ENCODE measurements around the gene RRP1B. TPM values are rescaled to one million over a fixed set of nuclear protein-coding genes. Genes with fewer than 3 reads are reported as not detected.

RRP1B gene
- total and polyA plus RNA-seq, 2 of the 13 experiments (the other 11 are each of a cell fraction or from before 2014, with no cell fraction given), result 16.3 to 46.2 TPM

- TF ChIP-seq SP1 (IDR thresholded peaks at IDR 0.05) (no peak), SP1 (CRISPR knock-in tag; IDR thresholded peaks at IDR 0.05) (peak; percentile 71), ZNF230 (CRISPR knock-in tag; IDR thresholded peaks at IDR 0.05) (no peak; the same call in 1 of the 2 replicates), ARNT (IDR thresholded peaks at IDR 0.05) (no peak), ZNF496 (CRISPR knock-in tag; IDR thresholded peaks at IDR 0.05; ENCODE audit: insufficient replicate concordance) (no peak), ZNF546 (CRISPR knock-in tag; conservative IDR thresholded peaks at IDR 0.05) (peak; percentile 93; the same call in 1 of the 2 replicates), ZNF296 (CRISPR knock-in tag; conservative IDR thresholded peaks at IDR 0.05) (no peak; the same call in 1 of the 2 replicates), NR0B2 (CRISPR knock-in tag; IDR thresholded peaks at IDR 0.05) (peak; percentile 99), SP140L (CRISPR knock-in tag; IDR thresholded peaks at IDR 0.05; ENCODE audit: borderline replicate concordance) (no peak), MTF1 (CRISPR knock-in tag; IDR thresholded peaks at IDR 0.05) (peak; percentile 91), RELA (CRISPR knock-in tag; IDR thresholded peaks at IDR 0.05) (0 out of 2 replicates have a peak, but pooled peaks have one; percentile 59), ZNF282 (IDR thresholded peaks at IDR 0.05; ENCODE audit: partially characterized antibody) (no peak), DMAP1 (CRISPR knock-in tag; IDR thresholded peaks at IDR 0.05) (peak; percentile 96), ZFP36L1 (CRISPR knock-in tag; IDR thresholded peaks at IDR 0.05) (peak; percentile 95), ZNF576 (CRISPR knock-in tag; IDR thresholded peaks at IDR 0.05) (no peak), ZNF160 (CRISPR knock-in tag; IDR thresholded peaks at IDR 0.05) (peak; percentile 93; the same call in 1 of the 2 replicates), KAT7 (CRISPR knock-in tag; IDR thresholded peaks at IDR 0.05; ENCODE audit: borderline replicate concordance) (no peak), ZZZ3 (CRISPR knock-in tag; IDR thresholded peaks at IDR 0.05; ENCODE audit: borderline replicate concordance) (peak; percentile 45; the same call in 1 of the 2 replicates), SYNCRIP (IDR thresholded peaks at IDR 0.05; ENCODE audit: insufficient read depth, low read depth, low read length) (no peak), SIN3A (IDR thresholded peaks at IDR 0.05; ENCODE audit: borderline replicate concordance, low read depth, low read length) (peak; percentile 87; the same call in 1 of the 2 replicates), CHD2 (IDR thresholded peaks at IDR 0.05; ENCODE audit: low read depth, low read length) (0 out of 2 replicates have a peak, but pooled peaks have one; percentile 27), MAFF (IDR thresholded peaks at IDR 0.05; ENCODE audit: low read depth, low read length) (no peak), KDM3A (CRISPR knock-in tag; IDR thresholded peaks at IDR 0.05; ENCODE audit: low read depth) (no peak), MAFG (CRISPR knock-in tag; IDR thresholded peaks at IDR 0.05) (no peak), MED13 (CRISPR knock-in tag; IDR thresholded peaks at IDR 0.05) (peak; percentile 88), PAXIP1 (CRISPR knock-in tag; conservative IDR thresholded peaks at IDR 0.05) (no peak; the same call in 1 of the 2 replicates), SPEN (CRISPR knock-in tag; IDR thresholded peaks at IDR 0.05; ENCODE audit: low read depth) (peak; percentile 99), NFATC3 (CRISPR knock-in tag; IDR thresholded peaks at IDR 0.05) (0 out of 2 replicates have a peak, but pooled peaks have one; percentile 75), RBFOX2 (IDR thresholded peaks at IDR 0.05; ENCODE audit: low read depth, low read length) (peak; percentile 96)
Measured at GRCh38 chr21:43659136-43660000, at the start of gene RRP1B, which contains the start of gene HSF2BP (continued).
